ENCODE results near the gene OTUB1.

Gene OTUB1

DNA sequence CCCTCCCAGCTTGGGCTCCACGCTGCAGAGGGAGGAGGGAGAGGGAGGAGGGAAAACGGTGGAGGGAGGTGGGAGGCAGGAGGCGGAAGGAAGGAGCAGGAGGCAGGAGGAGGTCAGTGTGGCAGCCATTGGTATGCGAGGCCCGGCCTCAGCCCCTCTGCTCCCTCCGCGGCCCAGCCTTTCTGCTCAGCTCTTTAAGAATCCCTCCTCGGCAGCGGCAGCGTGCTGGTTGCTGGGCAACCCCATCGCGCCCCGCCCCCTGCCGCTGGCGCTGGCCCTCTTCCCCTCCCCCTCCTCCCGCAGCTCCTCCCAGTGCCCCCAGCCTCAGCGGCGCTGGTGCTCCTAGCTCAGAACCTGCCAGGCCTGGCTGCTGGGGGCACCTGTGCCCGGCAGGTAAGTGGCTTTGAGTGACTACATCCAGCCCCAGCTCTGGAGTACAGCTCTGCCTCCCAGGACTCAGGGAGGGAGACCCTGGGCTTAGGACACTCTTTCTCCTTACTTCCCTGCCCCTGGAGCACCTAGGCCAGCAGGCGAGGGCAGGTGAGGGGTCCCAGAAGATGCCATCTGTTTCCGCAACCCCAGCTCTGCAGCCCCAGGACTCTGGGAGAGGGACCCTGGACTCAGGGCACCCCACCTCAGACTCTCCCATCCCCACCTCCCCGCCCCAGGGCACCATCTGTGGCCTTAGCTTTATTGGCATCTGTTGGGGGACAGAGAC is 42.3 kb downstream of the OTUB1 start:
- peaks cover 55% of the 10 kb centered on the region for H3K4me1 ChIP-seq (ENCODE audit: insufficient read depth, low read length)
- no peaks in the 10 kb centered on the region for H3K36me3 ChIP-seq (ENCODE audit: insufficient read depth, low read length)
- H2AFZ ChIP-seq (ENCODE audit: low read depth, low read length) = no peak overlapping the region
- no peaks in the 10 kb centered on the region for H3K9me3 ChIP-seq (ENCODE audit: low read length)
- H3K4me3 ChIP-seq (ENCODE audit: low read length) = peak overlapping the region; percentile 30
- H3K27me3 ChIP-seq (ENCODE audit: insufficient read depth, low read length) = no peaks in the 10 kb centered on the region

- Histone ChIP-seq H3K9me3 (ENCODE audit: low read length) (no peaks in the 10 kb centered on the region), H3K4me3 (ENCODE audit: low read length) (no peak overlapping the region), H3K27me3 (ENCODE audit: insufficient read depth, low read length) (peaks cover 1% of the 10 kb centered on the region), H3K4me1 (ENCODE audit: insufficient read depth, low read length) (peaks cover 51% of the 10 kb centered on the region), H2AFZ (ENCODE audit: low read depth, low read length) (no peak overlapping the region), H3K36me3 (ENCODE audit: insufficient read depth, low read length) (no peaks in the 10 kb centered on the region)
Observed at GRCh38 chr11:64029773-64030172, 43.5 kb downstream of the OTUB1 start.

DNA sequence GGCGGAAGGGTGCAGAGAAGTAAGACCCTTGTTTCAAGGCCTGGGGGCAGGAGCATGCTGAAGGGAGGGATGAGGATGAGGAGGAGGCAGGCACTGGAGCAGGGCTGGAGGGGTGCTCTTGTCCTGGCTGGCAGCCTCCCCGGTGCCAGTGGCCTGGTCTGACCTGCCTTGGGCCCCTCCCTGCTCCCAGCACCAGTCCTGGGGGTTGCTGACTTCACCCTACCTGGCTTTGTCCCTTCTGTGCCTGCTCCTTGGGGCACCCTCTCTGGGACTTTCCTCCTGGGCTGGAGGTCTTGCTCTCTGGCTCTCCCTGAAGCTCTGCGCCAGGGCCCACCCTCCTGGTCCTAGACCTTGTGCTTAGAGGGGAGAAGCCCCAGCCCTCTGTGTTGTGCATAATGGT is 44.8 kb downstream of the OTUB1 start:
- H3K4me3 ChIP-seq (ENCODE audit: low read length) = no peak overlapping the region
- H3K9me3 ChIP-seq (ENCODE audit: low read length) = no peaks in the 10 kb centered on the region
- no peak overlapping the region for H2AFZ ChIP-seq (ENCODE audit: low read depth, low read length)
- H3K36me3 ChIP-seq (ENCODE audit: insufficient read depth, low read length) = no peaks in the 10 kb centered on the region
- H3K4me1 ChIP-seq (ENCODE audit: insufficient read depth, low read length) = peaks cover 49% of the 10 kb centered on the region
- peaks cover 7% of the 10 kb centered on the region for H3K27me3 ChIP-seq (ENCODE audit: insufficient read depth, low read length)

DNA sequence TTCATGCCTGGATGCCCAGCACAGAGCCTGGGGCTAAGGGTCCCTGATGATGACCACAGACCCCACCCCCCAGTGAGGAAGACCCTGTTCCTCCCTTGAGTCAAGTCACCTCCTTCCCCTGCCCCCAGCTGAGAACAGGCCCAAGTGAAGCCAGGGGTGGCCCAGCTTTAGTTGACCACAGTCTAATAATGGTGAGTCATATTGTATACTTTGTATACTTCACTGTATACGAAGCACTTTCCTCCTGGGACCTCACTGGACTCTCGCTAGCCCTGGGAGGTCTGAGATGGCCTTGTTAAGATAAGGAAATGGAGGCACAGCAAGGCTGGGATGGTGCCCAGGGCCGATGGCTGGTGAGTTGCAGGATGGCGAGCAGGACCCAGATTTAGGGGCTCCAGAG is 45.8 kb downstream of the OTUB1 start:
- no peak overlapping the region for H3K4me3 ChIP-seq (ENCODE audit: low read length)
- peaks cover 55% of the 10 kb centered on the region for H3K4me1 ChIP-seq (ENCODE audit: insufficient read depth, low read length)
- peaks cover 9% of the 10 kb centered on the region for H3K27me3 ChIP-seq (ENCODE audit: insufficient read depth, low read length)
- H3K36me3 ChIP-seq (ENCODE audit: insufficient read depth, low read length) = no peaks in the 10 kb centered on the region
- H3K9me3 ChIP-seq (ENCODE audit: low read length) = no peaks in the 10 kb centered on the region
- H2AFZ ChIP-seq (ENCODE audit: low read depth, low read length) = no peak overlapping the region

- Histone ChIP-seq H3K27me3 (ENCODE audit: insufficient read depth, low read length) (peaks cover 29% of the 10 kb centered on the region), H2AFZ (ENCODE audit: low read depth, low read length) (no peak overlapping the region), H3K4me1 (ENCODE audit: insufficient read depth, low read length) (peaks cover 39% of the 10 kb centered on the region), H3K36me3 (ENCODE audit: insufficient read depth, low read length) (no peaks in the 10 kb centered on the region), H3K9me3 (ENCODE audit: low read length) (no peaks in the 10 kb centered on the region), H3K4me3 (ENCODE audit: low read length) (no peak overlapping the region)
Observed at GRCh38 chr11:64034411-64034811, 48.2 kb downstream of the OTUB1 start.

DNA sequence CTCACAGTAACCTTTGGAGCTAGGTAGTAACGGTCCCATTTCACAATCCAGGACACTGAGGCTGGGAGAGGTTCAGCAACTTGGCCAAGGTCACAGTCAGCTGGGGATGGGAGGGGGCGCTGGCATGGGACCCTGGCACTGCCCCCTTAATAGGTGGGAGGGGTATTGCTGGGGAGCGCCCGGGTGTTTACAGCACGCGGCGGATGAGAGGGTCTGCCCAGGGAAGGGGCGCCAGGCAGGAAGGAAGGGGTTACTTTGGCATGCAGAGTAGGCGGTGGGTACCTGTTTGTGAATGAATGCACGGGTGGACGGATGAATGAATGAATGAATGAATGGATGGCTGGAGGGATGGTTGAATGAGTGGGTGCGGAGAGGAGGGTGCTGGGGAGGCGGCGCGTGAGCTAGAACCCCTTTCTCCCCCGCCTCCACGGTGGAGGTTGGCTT is 48.9 kb downstream of the OTUB1 start:
- Histone ChIP-seq H3K27me3 (ENCODE audit: insufficient read depth, low read length) (peaks cover 30% of the 10 kb centered on the region), H3K36me3 (ENCODE audit: insufficient read depth, low read length) (no peaks in the 10 kb centered on the region), H2AFZ (ENCODE audit: low read depth, low read length) (no peak overlapping the region), H3K4me1 (ENCODE audit: insufficient read depth, low read length) (peaks cover 33% of the 10 kb centered on the region), H3K9me3 (ENCODE audit: low read length) (no peaks in the 10 kb centered on the region), H3K4me3 (ENCODE audit: low read length) (peak overlapping the region; percentile 40)

DNA sequence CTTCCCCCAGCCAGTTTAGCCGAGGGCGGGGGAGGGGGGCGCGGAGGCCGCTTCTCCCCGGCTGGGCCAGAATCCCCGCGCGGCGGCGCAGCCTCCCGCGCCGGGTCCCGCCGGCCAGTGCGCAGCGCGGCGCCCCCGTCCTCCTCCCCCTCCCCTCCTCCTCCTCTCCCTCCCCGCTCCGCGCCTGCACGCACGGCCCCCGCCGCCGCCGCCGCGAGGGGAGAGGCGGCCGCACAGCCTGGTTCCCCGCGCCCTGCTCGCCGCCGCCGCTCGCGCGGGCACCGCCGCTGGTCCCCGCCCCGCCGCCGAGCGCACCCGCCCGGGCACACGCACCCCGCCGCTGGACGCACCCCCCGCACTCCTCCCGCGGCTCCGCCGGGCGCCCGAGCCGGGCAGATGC is 49.3 kb downstream of the OTUB1 start, which contains the start of gene FLRT1:
TSS of gene FLRT1 (plus strand) at position 356 of the 400 bp plus-strand sequence. CDS start 80,337 bp downstream, outside the sequence.
- Histone ChIP-seq H3K4me1 (ENCODE audit: insufficient read depth, low read length) (peaks cover 31% of the 10 kb centered on the region), H3K9me3 (ENCODE audit: low read length) (no peaks in the 10 kb centered on the region), H3K4me3 (ENCODE audit: low read length) (peak within 1 kb of the TSS; percentile 40), H3K36me3 (ENCODE audit: insufficient read depth, low read length) (no peaks in the 10 kb centered on the region), H3K27me3 (ENCODE audit: insufficient read depth, low read length) (peaks cover 30% of the 10 kb centered on the region), H2AFZ (ENCODE audit: low read depth, low read length) (peak within 1 kb of the TSS; percentile 32)

GRCh38 chr11:64036087-64037026 is 50.1 kb downstream of the OTUB1 start:
- Histone ChIP-seq H2AFZ (ENCODE audit: low read depth, low read length) (peak overlapping the region; percentile 32), H3K4me3 (ENCODE audit: low read length) (peak overlapping the region; percentile 40), H3K27me3 (ENCODE audit: insufficient read depth, low read length) (peaks cover 30% of the 10 kb centered on the region), H3K4me1 (ENCODE audit: insufficient read depth, low read length) (peaks cover 34% of the 10 kb centered on the region), H3K36me3 (ENCODE audit: insufficient read depth, low read length) (no peaks in the 10 kb centered on the region), H3K9me3 (ENCODE audit: low read length) (no peaks in the 10 kb centered on the region)

DNA sequence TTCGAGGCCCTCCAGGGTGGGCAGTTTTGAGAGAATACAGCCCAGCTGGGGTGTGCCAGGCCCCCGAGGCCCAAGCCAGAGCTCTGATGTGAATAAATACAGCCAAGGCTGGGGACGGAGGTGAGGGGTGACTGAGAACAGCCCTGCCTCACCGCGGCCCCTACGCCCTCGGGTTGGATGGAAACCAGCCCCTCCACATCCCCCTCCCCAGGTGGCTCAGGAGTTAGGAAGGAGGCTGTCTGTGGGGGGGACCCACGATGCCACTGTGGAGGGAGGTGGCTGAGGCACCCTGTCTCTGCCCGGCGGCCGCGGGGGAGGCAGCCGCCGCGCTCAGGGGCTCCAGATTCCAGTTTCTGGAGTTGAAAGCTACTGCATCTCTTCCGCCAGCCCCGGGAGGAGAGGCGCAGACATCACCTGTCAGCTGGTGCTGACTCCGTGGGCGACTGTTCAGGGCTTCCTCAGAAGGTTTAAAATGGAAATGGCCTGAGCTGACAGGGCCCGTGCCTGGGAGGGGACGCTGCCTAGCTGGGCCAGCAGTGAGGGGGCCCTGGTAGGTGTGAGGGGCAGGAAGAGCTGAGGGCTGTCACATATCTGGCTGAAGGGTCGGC is 50.9 kb downstream of the OTUB1 start:
- Histone ChIP-seq H3K4me3 (ENCODE audit: low read length) (peak overlapping the region; percentile 40), H3K27me3 (ENCODE audit: insufficient read depth, low read length) (peaks cover 30% of the 10 kb centered on the region), H3K36me3 (ENCODE audit: insufficient read depth, low read length) (no peaks in the 10 kb centered on the region), H3K4me1 (ENCODE audit: insufficient read depth, low read length) (peaks cover 42% of the 10 kb centered on the region), H3K9me3 (ENCODE audit: low read length) (no peaks in the 10 kb centered on the region), H2AFZ (ENCODE audit: low read depth, low read length) (no peak overlapping the region)

GRCh38 chr11:64038500-64038899 is 52.3 kb downstream of the OTUB1 start:
- peaks cover 40% of the 10 kb centered on the region for H3K4me1 ChIP-seq (ENCODE audit: insufficient read depth, low read length)
- no peaks in the 10 kb centered on the region for H3K9me3 ChIP-seq (ENCODE audit: low read length)
- no peaks in the 10 kb centered on the region for H3K36me3 ChIP-seq (ENCODE audit: insufficient read depth, low read length)
- no peak overlapping the region for H2AFZ ChIP-seq (ENCODE audit: low read depth, low read length)
- no peak overlapping the region for H3K4me3 ChIP-seq (ENCODE audit: low read length)
- peaks cover 30% of the 10 kb centered on the region for H3K27me3 ChIP-seq (ENCODE audit: insufficient read depth, low read length)

DNA sequence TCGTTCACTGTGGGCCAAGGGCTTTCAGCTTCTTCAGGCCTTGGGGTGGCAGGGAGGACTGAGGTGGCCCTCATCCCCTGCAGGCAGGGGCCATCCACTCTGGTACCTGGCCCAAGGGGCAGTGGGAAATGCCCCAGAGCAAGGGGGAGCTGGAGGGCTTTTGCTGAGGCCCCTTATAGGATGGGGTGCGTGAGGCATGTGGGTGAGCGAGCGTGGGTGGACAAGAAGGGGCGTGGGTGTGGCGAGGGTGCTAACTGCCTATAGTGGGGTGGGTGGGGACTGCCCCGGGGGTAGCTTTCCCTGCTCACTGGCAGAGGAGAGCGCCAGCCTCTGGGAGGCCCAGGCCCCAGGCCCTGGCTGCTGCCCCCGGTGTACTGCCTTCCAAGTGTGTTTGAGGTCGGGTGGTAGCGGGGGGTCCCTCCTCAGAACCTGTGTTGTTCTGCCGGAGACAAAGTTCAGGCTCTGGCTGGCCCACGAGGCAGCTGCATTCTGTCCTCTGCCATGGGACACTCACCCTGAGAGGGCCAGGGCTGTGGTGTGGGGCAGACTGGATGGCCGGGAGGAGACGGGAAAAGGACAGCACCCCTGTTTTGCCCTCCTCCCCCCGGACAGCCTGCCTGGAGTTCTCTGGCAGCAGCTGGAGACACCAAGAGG is 52.9 kb downstream of the OTUB1 start:
- Histone ChIP-seq H3K36me3 (ENCODE audit: insufficient read depth, low read length) (no peaks in the 10 kb centered on the region), H3K4me1 (ENCODE audit: insufficient read depth, low read length) (peaks cover 40% of the 10 kb centered on the region), H2AFZ (ENCODE audit: low read depth, low read length) (no peak overlapping the region), H3K27me3 (ENCODE audit: insufficient read depth, low read length) (peaks cover 30% of the 10 kb centered on the region), H3K9me3 (ENCODE audit: low read length) (no peaks in the 10 kb centered on the region), H3K4me3 (ENCODE audit: low read length) (no peak overlapping the region)

- H3K4me1 ChIP-seq (ENCODE audit: insufficient read depth, low read length) = peaks cover 30% of the 10 kb centered on the region
- H3K27me3 ChIP-seq (ENCODE audit: insufficient read depth, low read length) = peaks cover 24% of the 10 kb centered on the region
- no peak overlapping the region for H3K4me3 ChIP-seq (ENCODE audit: low read length)
Observed at GRCh38 chr11:64040684-64041322, 54.6 kb downstream of the OTUB1 start.

More at GRCh38 chr11:64040684-64041322, 54.6 kb downstream of the OTUB1 start:
- no peak overlapping the region for H2AFZ ChIP-seq (ENCODE audit: low read depth, low read length)
- no peaks in the 10 kb centered on the region for H3K9me3 ChIP-seq (ENCODE audit: low read length)
- H3K36me3 ChIP-seq (ENCODE audit: insufficient read depth, low read length) = no peaks in the 10 kb centered on the region

Measured in neuron (in vitro differentiated cells).